ENCODE results near the gene ENHO. TPM values are rescaled to one million over a fixed set of nuclear protein-coding genes. Genes with fewer than 3 reads are reported as not detected.

The ENHO gene
- total and polyA plus RNA-seq, 2 donors (not counting 1 experiment from before 2014, with no cell fraction given): not detected

DNA sequence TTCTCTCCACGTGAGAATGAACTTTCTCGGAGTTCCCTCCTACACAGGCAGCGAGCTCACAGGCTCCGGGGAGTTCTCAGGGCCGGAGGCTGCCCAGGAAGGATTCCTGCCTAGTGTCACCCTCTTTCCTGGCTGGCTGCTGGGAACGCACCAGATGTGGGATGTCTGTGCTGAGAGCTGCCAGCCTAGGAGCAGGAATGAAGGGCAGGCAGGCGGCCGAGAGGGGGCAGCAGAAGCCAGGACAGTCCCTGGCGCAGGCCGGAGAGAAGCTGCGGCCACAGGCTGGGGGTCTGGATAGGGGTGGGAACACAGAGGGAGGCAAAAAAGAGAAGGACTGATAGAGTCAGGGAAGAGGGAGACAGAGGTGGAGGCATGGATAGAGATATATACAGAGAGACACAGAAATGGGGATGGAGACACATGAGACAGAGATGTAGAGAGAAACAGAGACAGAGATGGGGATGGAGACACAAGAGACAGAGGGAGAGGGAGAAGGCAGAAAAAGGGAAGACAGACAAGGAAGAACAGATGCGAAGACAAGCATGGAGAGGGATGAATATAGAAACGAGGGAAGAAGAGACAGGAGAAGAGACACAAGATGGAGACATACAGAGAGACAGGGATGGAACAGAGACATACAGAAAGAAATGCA lies 25.3 kb upstream of the ENHO start:
- no peak overlapping the region for H2AFZ ChIP-seq (ENCODE audit: low read length)
- no peak for TF ChIP-seq EZH2 (IDR thresholded peaks at IDR 0.05; ENCODE audit: low read length, missing control alignments)
- TF ChIP-seq, protein P1, sequence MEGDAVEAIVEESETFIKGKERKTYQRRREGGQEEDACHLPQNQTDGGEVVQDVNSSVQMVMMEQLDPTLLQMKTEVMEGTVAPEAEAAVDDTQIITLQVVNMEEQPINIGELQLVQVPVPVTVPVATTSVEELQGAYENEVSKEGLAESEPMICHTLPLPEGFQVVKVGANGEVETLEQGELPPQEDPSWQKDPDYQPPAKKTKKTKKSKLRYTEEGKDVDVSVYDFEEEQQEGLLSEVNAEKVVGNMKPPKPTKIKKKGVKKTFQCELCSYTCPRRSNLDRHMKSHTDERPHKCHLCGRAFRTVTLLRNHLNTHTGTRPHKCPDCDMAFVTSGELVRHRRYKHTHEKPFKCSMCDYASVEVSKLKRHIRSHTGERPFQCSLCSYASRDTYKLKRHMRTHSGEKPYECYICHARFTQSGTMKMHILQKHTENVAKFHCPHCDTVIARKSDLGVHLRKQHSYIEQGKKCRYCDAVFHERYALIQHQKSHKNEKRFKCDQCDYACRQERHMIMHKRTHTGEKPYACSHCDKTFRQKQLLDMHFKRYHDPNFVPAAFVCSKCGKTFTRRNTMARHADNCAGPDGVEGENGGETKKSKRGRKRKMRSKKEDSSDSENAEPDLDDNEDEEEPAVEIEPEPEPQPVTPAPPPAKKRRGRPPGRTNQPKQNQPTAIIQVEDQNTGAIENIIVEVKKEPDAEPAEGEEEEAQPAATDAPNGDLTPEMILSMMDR (conservative IDR thresholded peaks at IDR 0.05 in 1 of 2, IDR thresholded peaks at IDR 0.05 in 1 of 2; ENCODE audit: low read depth in 1 of 2, low read length in 2 of 2): peak; percentile 81 to 85
- H3K79me2 ChIP-seq (ENCODE audit: control insufficient read depth, insufficient read depth, low read length): no peaks in the 10 kb centered on the region
- H3K36me3 ChIP-seq (ENCODE audit: control insufficient read depth, insufficient read depth, low read length): no peaks in the 10 kb centered on the region
- no peaks in the 10 kb centered on the region for H3K4me1 ChIP-seq (ENCODE audit: control insufficient read depth, extremely low read depth, insufficient read depth, low read length)
- no peaks in the 10 kb centered on the region for H4K20me1 ChIP-seq (ENCODE audit: control insufficient read depth, extremely low read depth, insufficient read depth, low read length)
- H3K27ac ChIP-seq (ENCODE audit: insufficient read depth, low read length): no peak overlapping the region
- no peak overlapping the region for H3K4me3 ChIP-seq (replicated peaks in 1 of 4; ENCODE audit: control extremely low read depth in 1 of 4, insufficient read depth in 1 of 4, low read depth in 3 of 4, low read length in 4 of 4)
- no peaks in the 10 kb centered on the region for H3K9me3 ChIP-seq (ENCODE audit: control insufficient read depth, insufficient read depth, low read depth, low read length)
- peak; percentile 35 to 55 for DNase-seq (ENCODE audit: low read depth in 2 of 2)
- no peak overlapping the region for H3K4me2 ChIP-seq (ENCODE audit: extremely low read depth, insufficient read depth, low read length)
- H3K27me3 ChIP-seq (ENCODE audit: control insufficient read depth, insufficient read depth, low read length): peaks cover 2% of the 10 kb centered on the region
- no peak overlapping the region for H3K9ac ChIP-seq (ENCODE audit: insufficient read depth, low read length)

DNA sequence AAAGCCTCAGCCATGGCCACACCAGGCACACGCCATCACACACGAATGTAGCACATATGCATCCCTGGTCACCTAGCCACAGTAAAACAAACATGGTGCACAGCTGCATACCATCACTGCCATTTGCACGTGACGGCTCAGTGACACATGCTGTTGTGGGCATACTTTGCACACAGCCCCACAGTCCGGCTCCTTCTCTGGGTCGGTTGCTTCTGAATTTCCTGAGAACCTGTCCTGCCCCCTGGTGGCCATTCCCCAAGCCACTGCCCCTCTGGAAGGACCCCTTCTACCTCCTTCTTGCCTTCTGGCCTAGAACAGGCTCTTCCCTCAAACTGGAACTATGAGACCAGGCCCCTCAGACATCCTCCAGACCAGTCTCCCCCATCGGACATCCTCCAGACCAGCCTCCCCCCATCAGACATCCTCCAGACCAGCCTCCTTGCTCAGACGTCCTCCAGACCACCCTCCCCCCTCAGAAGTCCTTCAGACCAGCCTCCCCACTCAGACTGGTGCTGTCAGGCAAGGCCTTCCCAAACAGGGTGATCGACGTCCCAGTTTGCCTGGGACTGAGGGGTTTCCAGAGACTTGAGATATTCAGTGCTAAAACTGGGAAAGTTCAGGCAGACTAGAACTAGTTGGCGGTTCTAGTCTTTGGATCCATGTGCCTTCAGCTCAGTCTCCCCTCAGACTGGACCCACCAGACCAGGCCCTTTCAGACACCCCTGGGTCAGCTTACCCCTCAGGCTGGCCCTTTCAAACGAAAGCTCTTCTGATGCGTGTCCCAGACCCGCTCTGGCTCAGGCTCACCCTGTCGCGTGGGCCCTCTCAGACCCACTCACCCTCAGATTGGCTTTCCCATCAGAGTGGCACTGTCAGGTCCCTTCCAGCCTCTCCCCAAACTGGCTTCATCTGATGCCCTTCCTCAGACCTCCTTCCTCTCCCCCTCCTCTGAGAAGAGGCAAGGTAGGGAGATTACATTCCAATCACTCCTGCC lies 24.3 kb upstream of the ENHO start:
- no peak overlapping the region for H3K27ac ChIP-seq (ENCODE audit: insufficient read depth, low read length)

More for the DNA sequence above, 24.3 kb upstream of the ENHO start:
- no peaks in the 10 kb centered on the region for H3K9me3 ChIP-seq (ENCODE audit: control insufficient read depth, insufficient read depth, low read depth, low read length)
- no peaks in the 10 kb centered on the region for H3K4me1 ChIP-seq (ENCODE audit: control insufficient read depth, extremely low read depth, insufficient read depth, low read length)
- DNase-seq (ENCODE audit: low read depth in 2 of 2): peak; percentile 67 to 68
- H3K4me3 ChIP-seq (replicated peaks in 1 of 4; ENCODE audit: control extremely low read depth in 1 of 4, insufficient read depth in 1 of 4, low read depth in 3 of 4, low read length in 4 of 4): no peak overlapping the region
- H3K36me3 ChIP-seq (ENCODE audit: control insufficient read depth, insufficient read depth, low read length): no peaks in the 10 kb centered on the region
- H3K4me2 ChIP-seq (ENCODE audit: extremely low read depth, insufficient read depth, low read length): no peak overlapping the region
- H3K27me3 ChIP-seq (ENCODE audit: control insufficient read depth, insufficient read depth, low read length): peaks cover 2% of the 10 kb centered on the region
- TF ChIP-seq, protein P1 (conservative IDR thresholded peaks at IDR 0.05 in 1 of 2, IDR thresholded peaks at IDR 0.05 in 1 of 2; ENCODE audit: low read depth in 1 of 2, low read length in 2 of 2): peak; percentile 69 to 71
- no peak for TF ChIP-seq EZH2 (IDR thresholded peaks at IDR 0.05; ENCODE audit: low read length, missing control alignments)
- no peaks in the 10 kb centered on the region for H4K20me1 ChIP-seq (ENCODE audit: control insufficient read depth, extremely low read depth, insufficient read depth, low read length)
- no peak overlapping the region for H2AFZ ChIP-seq (ENCODE audit: low read length)
- no peaks in the 10 kb centered on the region for H3K79me2 ChIP-seq (ENCODE audit: control insufficient read depth, insufficient read depth, low read length)
- no peak overlapping the region for H3K9ac ChIP-seq (ENCODE audit: insufficient read depth, low read length)
